Upper lobe of left lung (tissue), 4 donors: ENCODE measurements around the gene CNPY1.

Source experiments
- CTCF ChIP-seq, 6 experiments: fragments of 450-650 bp in 4 of 6; fragments of 200-600 bp in 2 of 6; sonication (generic) in 2 of 6; IDR thresholded peaks; one replicate each; pipeline ENCODE4 v1.5.1; 2016 to 2019; ENCODE audit warnings: antibody characterized with exemption in 6 of 6
- POLR2A ChIP-seq, 4 donors: fragments of 450-650 bp; IDR thresholded peaks; one replicate each; pipeline ENCODE4 v1.5.1; 2016 to 2017; ENCODE audit warnings: antibody characterized with exemption in 4 of 4, mild to moderate bottlenecking in 2 of 4
- POLR2AphosphoS5 ChIP-seq, 2 donors: sonication (generic); formaldehyde crosslinking; IDR thresholded peaks; one replicate each; pipeline ENCODE4 v1.5.1; 2017; ENCODE audit warnings: antibody characterized with exemption in 2 of 2

GRCh38 chr7:155562106-155562505 lies 15.7 kb upstream of the CNPY1 start:
- TF ChIP-seq POLR2AphosphoS5 (IDR thresholded peaks at IDR 0.05) = no peak
- no peak for TF ChIP-seq CTCF (IDR thresholded peaks at IDR 0.05)
- no peak for TF ChIP-seq POLR2A (IDR thresholded peaks at IDR 0.05)
